ENCODE measurements around the gene PHF1. TPM values are rescaled to one million over a fixed set of nuclear protein-coding genes. Genes with fewer than 3 reads are reported as not detected.
"Not testable (repeated sequence)": the region's sequence is repeated elsewhere in the genome, so short reads cannot be mapped to it uniquely, and the experiment has no call there.

The PHF1 gene
- total and polyA plus RNA-seq, 8 donors = 28.5 to 192 (median 56.0) TPM

- no peak for FAIRE-seq
- ATAC-seq = no peak
- H3K27ac ChIP-seq = no peak overlapping the region
- TF ChIP-seq CTCF (IDR thresholded peaks at IDR 0.05) = no peak
- H3K9me3 ChIP-seq = no peaks in the 10 kb centered on the region
- no peaks in the 10 kb centered on the region for H3K36me3 ChIP-seq
- H3K4me3 ChIP-seq = no peak overlapping the region
- H3K4me1 ChIP-seq = peaks cover 0 to 6% (median 5%) of the 10 kb centered on the region in 3 donors
- DNase-seq = no peak
- intact Hi-C loops (cut with DNase I) = no loop called here
- WGBS, 2 donors = 49 to 54% methylated on average over 3 of the region's 3 CpGs
- H3K27me3 ChIP-seq = no peaks in the 10 kb centered on the region
Measured at GRCh38 chr6:33392979-33393378, 17.8 kb upstream of the PHF1 start.

GRCh38 chr6:33397541-33397940, 13.3 kb upstream of the PHF1 start:
- Histone ChIP-seq H3K36me3 (no peaks in the 10 kb centered on the region), H3K27ac (no peak overlapping the region), H3K27me3 (no peaks in the 10 kb centered on the region), H3K4me3 (no peak overlapping the region), H3K4me1 (no peaks in the 10 kb centered on the region), H3K9me3 (no peaks in the 10 kb centered on the region)
- FAIRE-seq = no peak
- WGBS, 2 donors = 59 to 62% methylated on average over 1 of the region's 1 CpG
- no peak for DNase-seq
- TF ChIP-seq CTCF (IDR thresholded peaks at IDR 0.05) = no peak
- ATAC-seq = no peak
- intact Hi-C loops (cut with DNase I) = no loop called here

GRCh38 chr6:33398601-33399000, 12.2 kb upstream of the PHF1 start:
- H3K9me3 ChIP-seq; H3K27ac ChIP-seq; DNase-seq; ATAC-seq; H3K4me3 ChIP-seq; H3K36me3 ChIP-seq; H3K4me1 ChIP-seq; intact Hi-C loops (cut with DNase I); FAIRE-seq; H3K27me3 ChIP-seq: not testable (repeated sequence)
- 97 to 100% methylated on average over 3 of the region's 3 CpGs for WGBS, 2 donors

- H3K4me1 ChIP-seq; H3K27me3 ChIP-seq; H3K36me3 ChIP-seq; ATAC-seq; H3K9me3 ChIP-seq; H3K4me3 ChIP-seq; H3K27ac ChIP-seq; FAIRE-seq; intact Hi-C loops (cut with DNase I); DNase-seq: not testable (repeated sequence)
- 94 to 95% methylated on average over 6 of the region's 6 CpGs for WGBS, 2 donors
Measured at GRCh38 chr6:33399881-33400280, 10.9 kb upstream of the PHF1 start.

- Histone ChIP-seq H3K9me3 (no peaks in the 10 kb centered on the region), H3K4me3 (no peak overlapping the region), H3K27me3 (no peaks in the 10 kb centered on the region), H3K27ac (no peak overlapping the region), H3K36me3 (no peaks in the 10 kb centered on the region), H3K4me1 (no peaks in the 10 kb centered on the region)
- 90 to 93% methylated on average over 17 of the region's 17 CpGs for WGBS, 2 donors
- ATAC-seq = no peak
- FAIRE-seq = no peak
- DNase-seq = no peak
- no peak for TF ChIP-seq CTCF (IDR thresholded peaks at IDR 0.05)
- intact Hi-C loops (cut with DNase I) = no loop called here
Measured at GRCh38 chr6:33404884-33405283, 5.9 kb upstream of the PHF1 start.

GRCh38 chr6:33405386-33405940, 5.4 kb upstream of the PHF1 start:
- H3K9me3 ChIP-seq = no peaks in the 10 kb centered on the region
- DNase-seq (no peak), FAIRE-seq (no peak), ATAC-seq (no peak)
- no peaks in the 10 kb centered on the region for H3K27me3 ChIP-seq
- WGBS, 2 donors = 87 to 92% methylated on average over 15 of the region's 15 CpGs
- H3K27ac ChIP-seq = no peak overlapping the region
- H3K36me3 ChIP-seq = no peaks in the 10 kb centered on the region
- no peaks in the 10 kb centered on the region for H3K4me1 ChIP-seq
- intact Hi-C loops (cut with DNase I) = no loop called here
- no peak overlapping the region for H3K4me3 ChIP-seq
- TF ChIP-seq CTCF (IDR thresholded peaks at IDR 0.05) = no peak
